GM19099 (cell line): ENCODE data around the gene WASF3.

ENCODE experiments used
- POLR2A ChIP-seq: IDR thresholded peaks from 3 replicates; pipeline ENCODE4 v1.6.1; 2011; ENCODE audit warnings: low read depth; ENCODE audit not compliant: insufficient read length; ENCODE audit errors: extremely low read depth

The WASF3 gene

DNA sequence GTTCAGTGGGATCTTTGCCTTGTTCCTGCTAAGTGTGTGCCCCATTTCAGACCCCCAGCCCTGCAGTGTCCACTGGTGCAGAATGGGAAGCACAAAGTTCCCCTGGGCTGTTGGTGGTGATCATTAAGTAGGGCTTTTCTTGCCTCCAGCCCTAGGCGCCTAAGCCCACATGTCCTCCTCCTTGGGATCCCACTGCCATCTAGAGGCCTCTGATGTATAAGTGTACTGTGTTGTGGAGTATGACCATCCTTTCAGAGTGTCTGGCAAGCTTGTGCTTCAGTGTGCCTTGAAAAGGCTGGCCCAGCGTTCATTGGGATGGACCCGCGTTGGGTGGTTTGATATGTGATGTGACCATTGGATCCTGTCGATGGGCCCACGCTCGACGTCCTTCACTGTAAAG, 71.2 kb downstream of the WASF3 start:
- no peak for TF ChIP-seq POLR2A

- no peak for TF ChIP-seq POLR2A
These were observed 71.9 kb downstream of the WASF3 start for GRCh38 chr13:26629260-26629825.

GRCh38 chr13:26646603-26647002, 89.1 kb downstream of the WASF3 start:
- no peak for TF ChIP-seq POLR2A

DNA sequence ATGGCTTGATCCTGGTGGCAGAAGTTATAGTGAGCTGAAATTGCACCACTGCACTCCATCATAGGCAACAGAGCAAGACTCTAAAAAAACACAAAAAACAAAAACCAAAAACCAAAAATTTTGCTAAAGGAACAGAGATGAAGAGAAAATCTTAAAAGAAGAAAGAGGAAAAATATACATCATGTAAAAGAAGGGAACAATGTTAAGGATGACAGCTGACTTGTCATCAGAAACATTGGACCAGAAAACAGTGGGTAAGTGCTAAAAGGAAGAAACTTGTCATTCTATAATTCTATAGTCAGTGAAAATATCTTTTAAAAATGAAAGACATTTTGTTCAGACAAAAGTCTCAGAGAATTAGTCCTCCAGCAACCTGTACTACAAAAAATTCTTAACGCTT, 93.8 kb downstream of the WASF3 start:
- no peak for TF ChIP-seq POLR2A

DNA sequence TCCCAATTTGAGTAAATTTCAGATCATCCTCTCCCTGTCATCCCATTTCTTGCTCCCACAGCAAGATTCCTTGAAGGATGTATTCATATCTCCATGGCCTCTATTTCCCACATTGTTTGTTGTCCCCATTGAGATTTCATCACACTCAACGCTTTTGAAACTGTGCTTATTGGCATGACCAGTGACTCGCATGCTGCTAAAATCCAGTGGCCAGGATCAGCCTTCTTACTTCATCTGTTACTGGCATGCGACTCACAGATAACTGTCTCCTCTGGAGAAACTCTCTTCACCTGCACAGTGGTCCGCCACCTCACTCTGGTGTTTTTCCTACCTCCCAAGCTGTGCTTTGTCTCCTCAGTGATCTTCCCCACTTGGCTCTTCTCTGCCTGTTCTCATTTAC, 95.8 kb downstream of the WASF3 start:
- no peak for TF ChIP-seq POLR2A

GRCh38 chr13:26653842-26654241, 96.4 kb downstream of the WASF3 start:
- TF ChIP-seq POLR2A: no peak

DNA sequence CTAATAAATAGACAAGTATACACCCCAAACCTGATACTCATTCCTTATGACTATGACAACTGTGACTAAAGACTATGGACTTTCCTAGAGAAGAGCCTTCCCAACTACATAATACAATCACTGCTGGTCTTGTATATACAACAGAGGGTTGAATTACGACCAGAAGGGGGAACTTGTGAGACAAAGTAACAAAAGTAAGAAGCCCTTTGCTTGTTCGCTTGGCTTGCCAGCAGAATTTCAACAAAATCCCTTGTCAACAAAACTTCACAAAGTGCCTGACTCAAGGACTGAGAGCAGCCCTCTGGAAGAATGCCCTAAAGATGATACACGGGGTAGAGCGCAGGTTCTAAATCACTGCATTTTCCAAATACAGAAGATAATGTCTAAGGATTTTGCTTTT, 99.4 kb downstream of the WASF3 start:
- no peak for TF ChIP-seq POLR2A

- no peak for TF ChIP-seq POLR2A
These were observed 101.2 kb downstream of the WASF3 start for GRCh38 chr13:26658448-26659385.

DNA sequence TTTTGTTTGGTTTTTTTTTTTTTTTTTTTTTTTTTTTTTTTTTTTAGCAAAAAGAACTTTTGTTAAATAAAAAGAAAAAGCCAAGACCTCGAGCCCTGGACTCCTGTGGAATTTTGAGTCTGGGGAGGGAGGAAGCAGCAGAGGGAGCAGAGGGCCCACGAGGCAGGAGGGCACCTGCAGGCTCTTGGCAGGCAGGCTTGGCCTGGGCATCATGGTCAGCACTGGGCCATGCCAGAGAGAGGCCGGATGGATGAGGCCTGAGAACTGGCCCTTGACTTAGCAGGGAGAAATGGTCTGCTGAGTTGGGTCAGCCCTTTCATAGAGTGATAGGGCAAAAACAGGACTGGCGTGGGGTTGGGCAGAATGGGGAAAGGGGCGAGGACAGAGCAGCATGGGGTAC, 102.7 kb downstream of the WASF3 start:
- no peak for TF ChIP-seq POLR2A

GRCh38 chr13:26660766-26661165, 103.3 kb downstream of the WASF3 start:
- no peak for TF ChIP-seq POLR2A

DNA sequence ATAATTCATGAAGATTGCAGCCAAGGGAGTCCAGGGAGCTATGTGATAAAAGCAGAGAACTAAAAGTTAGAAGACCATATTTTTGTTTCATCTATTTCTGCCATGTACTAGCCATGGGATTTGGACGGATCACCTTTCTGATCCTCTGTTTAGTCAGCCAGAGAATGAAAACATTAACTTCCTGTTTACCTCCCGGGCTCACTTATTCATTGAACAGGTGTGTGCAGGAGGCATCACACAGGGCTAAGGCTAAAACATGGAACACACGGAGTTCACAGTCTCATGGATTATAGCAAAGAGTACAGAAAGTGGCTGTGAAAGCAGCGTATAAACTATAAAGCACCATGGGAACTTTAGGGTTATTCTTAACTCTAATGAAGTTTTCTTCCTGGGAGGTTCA, 106.3 kb downstream of the WASF3 start:
- no peak for TF ChIP-seq POLR2A

GRCh38 chr13:26664286-26664685, 106.8 kb downstream of the WASF3 start:
- no peak for TF ChIP-seq POLR2A

GRCh38 chr13:26664876-26665275, 107.4 kb downstream of the WASF3 start:
- no peak for TF ChIP-seq POLR2A

- no peak for TF ChIP-seq POLR2A
These were observed 111.1 kb downstream of the WASF3 start for GRCh38 chr13:26668357-26669146.

DNA sequence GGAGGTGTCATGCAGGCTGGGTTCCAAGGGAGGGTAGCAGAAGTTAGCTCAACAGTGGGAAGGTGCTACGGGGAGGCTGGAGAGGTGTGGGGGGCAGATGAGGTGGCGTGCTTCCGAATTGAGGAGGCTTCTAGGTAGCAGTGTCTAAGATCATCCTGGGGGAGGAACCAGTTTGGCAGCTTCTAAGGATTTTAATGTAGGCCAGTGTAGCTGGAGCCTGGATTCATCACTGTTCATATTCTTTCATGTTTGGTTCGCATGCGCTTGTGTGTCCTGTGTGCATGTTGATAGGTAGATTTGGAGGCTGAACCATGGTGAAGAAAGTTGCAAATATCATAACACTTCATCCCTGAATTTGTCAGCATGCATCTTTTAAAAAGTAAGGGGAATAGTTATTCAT, 116.4 kb downstream of the WASF3 start:
- TF ChIP-seq POLR2A: no peak
